ENCODE measurements around the gene DGKI.

DGKI gene

DNA sequence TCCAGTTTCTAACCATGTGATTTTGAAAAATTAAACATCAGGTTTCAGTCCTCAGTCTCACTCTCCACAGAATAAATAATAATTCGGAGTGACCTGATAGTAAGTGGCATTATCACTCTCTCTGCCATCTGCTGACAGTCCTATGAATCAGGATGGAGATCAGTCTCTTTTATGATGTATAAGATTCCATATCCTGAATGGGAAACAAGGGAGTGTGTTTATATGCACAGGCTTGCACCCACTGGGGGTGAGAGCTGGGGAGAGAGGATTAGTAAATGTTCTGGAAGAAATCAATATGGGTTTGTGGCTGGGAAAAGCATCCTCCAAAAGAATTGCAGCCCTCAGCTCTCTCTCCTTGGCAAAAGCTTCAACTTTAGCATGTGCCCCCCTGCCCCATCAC is 45.3 kb downstream of the DGKI start:
- Histone ChIP-seq H3K4me1 (ENCODE audit: insufficient read depth, low read length) (no peaks in the 10 kb centered on the region), H3K36me3 (ENCODE audit: insufficient read depth, low read length) (no peaks in the 10 kb centered on the region), H3K9ac (ENCODE audit: low read length) (no peak overlapping the region)

DNA sequence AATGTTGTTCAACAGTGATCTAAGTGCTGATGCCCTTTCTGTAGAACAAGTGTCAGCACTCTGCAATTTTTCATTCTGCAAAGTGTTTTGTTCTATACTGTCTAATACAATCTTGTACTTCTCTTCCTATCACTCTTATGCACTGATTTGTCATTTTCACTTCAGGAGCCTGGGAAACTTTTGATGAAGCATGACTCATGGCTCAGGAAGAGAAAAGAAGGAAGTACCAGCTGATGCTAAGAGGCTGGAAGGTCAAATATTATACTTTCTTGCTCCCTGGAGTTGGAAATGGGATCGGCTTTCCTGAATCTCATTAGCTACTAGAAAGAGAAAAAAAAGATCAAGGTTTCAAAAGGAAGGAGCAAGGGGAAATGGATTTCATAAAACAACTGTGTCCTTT is 45.8 kb downstream of the DGKI start:
- no peaks in the 10 kb centered on the region for H3K36me3 ChIP-seq (ENCODE audit: insufficient read depth, low read length)
- no peak overlapping the region for H3K9ac ChIP-seq (ENCODE audit: low read length)
- no peak overlapping the region for H3K4me3 ChIP-seq (ENCODE audit: low read depth in 1 of 2, low read length in 2 of 2)
- no peak overlapping the region for H3K27ac ChIP-seq (ENCODE audit: low read depth, low read length)
- H3K27me3 ChIP-seq (ENCODE audit: control insufficient read depth in 1 of 2, insufficient read depth in 2 of 2, low read length in 2 of 2) = no peaks in the 10 kb centered on the region
- H3K9me3 ChIP-seq (ENCODE audit: low read length) = peaks cover 4% of the 10 kb centered on the region
- H3K4me1 ChIP-seq (ENCODE audit: insufficient read depth, low read length) = no peaks in the 10 kb centered on the region

More for the DNA sequence above, 45.3 kb downstream of the DGKI start:
- Histone ChIP-seq H3K4me3 (ENCODE audit: low read depth in 1 of 2, low read length in 2 of 2) (no peak overlapping the region), H3K27me3 (ENCODE audit: control insufficient read depth in 1 of 2, insufficient read depth in 2 of 2, low read length in 2 of 2) (no peaks in the 10 kb centered on the region), H3K9me3 (ENCODE audit: low read length) (peaks cover 2% of the 10 kb centered on the region), H3K27ac (ENCODE audit: low read depth, low read length) (no peak overlapping the region)

DNA sequence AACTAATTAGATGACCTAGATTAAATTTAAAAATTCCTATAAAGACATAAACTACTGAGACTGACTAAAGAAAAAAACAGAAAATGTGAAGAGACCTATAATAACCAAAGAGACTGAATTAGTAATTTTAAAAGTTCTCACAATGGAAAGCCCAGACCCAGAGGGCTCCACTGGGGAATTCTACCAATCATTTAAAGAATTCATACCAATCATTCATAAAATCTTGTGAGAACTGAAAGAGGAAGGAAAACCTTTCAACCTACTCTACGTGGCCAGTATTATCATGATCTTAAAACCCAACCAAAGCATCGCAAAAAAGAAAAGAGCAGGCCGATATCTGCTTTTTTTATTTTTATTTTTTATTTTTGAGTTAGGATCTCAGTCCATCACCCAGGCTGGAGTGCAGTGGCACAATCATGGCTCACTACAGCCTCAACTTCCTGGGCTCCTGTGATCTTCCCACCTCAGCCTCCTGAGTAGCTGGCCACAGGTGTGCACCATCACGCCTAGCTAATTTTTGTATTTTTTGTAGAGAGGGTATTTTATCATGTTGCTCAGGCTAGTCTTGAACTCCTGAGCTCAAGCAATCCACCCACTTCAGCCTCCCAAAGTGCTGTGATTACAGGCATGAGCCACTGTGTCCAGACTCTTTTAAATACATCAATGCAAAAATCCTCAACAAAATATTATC is 48.6 kb downstream of the DGKI start:
- Histone ChIP-seq H3K9ac (ENCODE audit: low read length) (no peak overlapping the region), H3K27ac (ENCODE audit: low read depth, low read length) (no peak overlapping the region), H3K4me1 (ENCODE audit: insufficient read depth, low read length) (no peaks in the 10 kb centered on the region), H3K9me3 (ENCODE audit: low read length) (peaks cover 4% of the 10 kb centered on the region), H3K27me3 (ENCODE audit: control insufficient read depth in 1 of 2, insufficient read depth in 2 of 2, low read length in 2 of 2) (no peaks in the 10 kb centered on the region), H3K36me3 (ENCODE audit: insufficient read depth, low read length) (no peaks in the 10 kb centered on the region), H3K4me3 (ENCODE audit: low read depth in 1 of 2, low read length in 2 of 2) (no peak overlapping the region)

DNA sequence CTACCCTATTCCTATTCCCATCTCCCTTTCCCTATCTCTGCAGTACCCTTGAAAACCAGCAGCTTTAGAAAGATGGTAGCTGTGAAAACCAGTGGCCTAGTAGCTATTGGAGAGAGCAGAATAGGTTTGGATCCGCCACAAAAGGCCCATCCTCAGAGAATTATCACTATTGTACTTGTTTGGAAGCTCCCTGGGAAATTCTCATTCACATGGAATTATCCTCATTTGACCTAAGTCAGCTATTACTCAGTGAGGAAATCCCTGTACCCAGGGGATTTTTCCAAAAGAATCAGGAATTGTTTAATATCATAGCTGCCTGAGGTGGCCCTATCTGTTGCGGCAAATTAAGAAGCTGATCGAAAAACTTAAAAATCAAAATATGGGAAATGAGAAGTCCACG is 51.6 kb downstream of the DGKI start:
- H3K36me3 ChIP-seq (ENCODE audit: insufficient read depth, low read length) = no peaks in the 10 kb centered on the region
- no peak overlapping the region for H3K9ac ChIP-seq (ENCODE audit: low read length)
- peaks cover 4% of the 10 kb centered on the region for H3K9me3 ChIP-seq (ENCODE audit: low read length)
- no peak overlapping the region for H3K27ac ChIP-seq (ENCODE audit: low read depth, low read length)
- H3K4me3 ChIP-seq (ENCODE audit: low read depth in 1 of 2, low read length in 2 of 2) = no peak overlapping the region
- H3K4me1 ChIP-seq (ENCODE audit: insufficient read depth, low read length) = no peaks in the 10 kb centered on the region
- no peaks in the 10 kb centered on the region for H3K27me3 ChIP-seq (ENCODE audit: control insufficient read depth in 1 of 2, insufficient read depth in 2 of 2, low read length in 2 of 2)

DNA sequence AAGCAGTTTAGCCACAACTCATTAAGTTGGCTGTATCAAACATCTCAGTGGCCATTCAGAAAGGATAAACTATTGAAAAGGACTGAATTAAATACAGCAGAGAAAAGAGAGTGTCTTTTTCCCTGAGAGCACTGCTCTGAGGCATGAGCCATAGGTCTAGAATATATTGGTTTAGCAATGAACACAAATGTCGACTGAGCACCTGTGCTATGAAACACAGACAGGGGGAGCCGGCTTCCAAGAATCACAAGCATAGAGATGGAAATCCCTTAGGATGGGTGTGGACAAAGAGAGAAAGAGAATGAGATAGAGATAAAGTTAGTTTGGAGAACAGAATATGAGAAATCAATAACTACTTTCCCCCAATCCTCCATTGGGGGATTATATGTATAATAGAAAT is 54.8 kb downstream of the DGKI start:
- H3K9me3 ChIP-seq (ENCODE audit: low read length) = peaks cover 4% of the 10 kb centered on the region
- H3K4me1 ChIP-seq (ENCODE audit: insufficient read depth, low read length) = no peaks in the 10 kb centered on the region
- H3K9ac ChIP-seq (ENCODE audit: low read length) = no peak overlapping the region
- no peak overlapping the region for H3K4me3 ChIP-seq (ENCODE audit: low read depth in 1 of 2, low read length in 2 of 2)
- no peak overlapping the region for H3K27ac ChIP-seq (ENCODE audit: low read depth, low read length)
- H3K27me3 ChIP-seq (ENCODE audit: control insufficient read depth in 1 of 2, insufficient read depth in 2 of 2, low read length in 2 of 2) = no peaks in the 10 kb centered on the region
- no peaks in the 10 kb centered on the region for H3K36me3 ChIP-seq (ENCODE audit: insufficient read depth, low read length)

DNA sequence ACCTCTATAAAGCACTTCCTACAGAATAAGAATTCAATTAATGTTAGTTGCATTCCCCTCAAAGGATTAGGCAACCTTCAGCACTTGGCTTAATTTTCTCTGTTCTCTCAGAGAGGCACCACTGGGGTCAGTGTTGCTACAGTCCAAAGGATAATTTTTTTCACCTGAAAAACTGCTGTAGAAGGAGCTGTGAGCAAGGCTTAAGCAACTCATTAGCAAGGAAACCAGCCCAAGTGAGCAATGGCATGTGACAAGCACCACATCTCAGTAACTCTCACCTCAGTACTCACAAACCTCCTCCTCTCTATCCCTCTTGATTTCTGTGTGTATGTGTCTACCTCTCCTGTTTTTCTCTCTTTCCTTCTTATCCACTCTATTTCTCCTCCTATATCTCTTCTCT is 55.9 kb downstream of the DGKI start:
- Histone ChIP-seq H3K9ac (ENCODE audit: low read length) (no peak overlapping the region), H3K27me3 (ENCODE audit: control insufficient read depth in 1 of 2, insufficient read depth in 2 of 2, low read length in 2 of 2) (no peaks in the 10 kb centered on the region), H3K4me1 (ENCODE audit: insufficient read depth, low read length) (no peaks in the 10 kb centered on the region), H3K9me3 (ENCODE audit: low read length) (no peaks in the 10 kb centered on the region), H3K36me3 (ENCODE audit: insufficient read depth, low read length) (no peaks in the 10 kb centered on the region), H3K27ac (ENCODE audit: low read depth, low read length) (no peak overlapping the region), H3K4me3 (ENCODE audit: low read depth in 1 of 2, low read length in 2 of 2) (no peak overlapping the region)

DNA sequence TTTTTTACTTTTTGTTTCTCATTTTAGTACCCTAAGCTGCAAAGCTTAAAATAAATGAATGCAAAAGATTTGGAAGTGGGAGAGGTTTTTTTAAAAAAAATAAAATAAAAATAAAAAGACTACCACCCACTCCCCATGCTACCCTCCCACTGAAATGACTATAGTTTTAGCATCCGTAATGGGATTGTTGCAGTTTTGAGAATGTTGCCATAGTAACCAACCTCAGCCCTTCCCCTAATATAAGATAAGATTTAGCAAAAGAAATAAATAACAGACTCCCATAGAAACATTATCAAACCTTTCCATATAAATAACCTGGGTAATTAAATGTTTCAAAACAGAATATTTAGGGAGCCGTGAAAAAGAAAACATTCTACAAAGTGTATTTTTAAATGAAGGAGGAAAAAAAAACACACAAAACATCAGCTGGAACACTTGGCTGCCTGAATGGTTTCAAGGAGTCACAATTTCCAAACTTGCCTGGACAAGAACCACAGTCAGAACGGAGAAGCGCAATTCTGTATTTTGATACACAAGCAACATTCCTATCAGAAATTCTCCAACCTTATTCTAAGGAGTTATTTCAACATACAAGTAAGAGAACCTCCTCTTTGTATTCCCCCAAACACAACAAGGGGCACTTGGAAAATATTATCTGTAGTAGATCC is 57.4 kb downstream of the DGKI start:
- no peaks in the 10 kb centered on the region for H3K27me3 ChIP-seq (ENCODE audit: control insufficient read depth in 1 of 2, insufficient read depth in 2 of 2, low read length in 2 of 2)
- no peaks in the 10 kb centered on the region for H3K4me1 ChIP-seq (ENCODE audit: insufficient read depth, low read length)
- H3K27ac ChIP-seq (ENCODE audit: low read depth, low read length) = no peak overlapping the region
- H3K9ac ChIP-seq (ENCODE audit: low read length) = no peak overlapping the region
- H3K9me3 ChIP-seq (ENCODE audit: low read length) = no peaks in the 10 kb centered on the region
- H3K36me3 ChIP-seq (ENCODE audit: insufficient read depth, low read length) = no peaks in the 10 kb centered on the region
- no peak overlapping the region for H3K4me3 ChIP-seq (ENCODE audit: low read depth in 1 of 2, low read length in 2 of 2)

DNA sequence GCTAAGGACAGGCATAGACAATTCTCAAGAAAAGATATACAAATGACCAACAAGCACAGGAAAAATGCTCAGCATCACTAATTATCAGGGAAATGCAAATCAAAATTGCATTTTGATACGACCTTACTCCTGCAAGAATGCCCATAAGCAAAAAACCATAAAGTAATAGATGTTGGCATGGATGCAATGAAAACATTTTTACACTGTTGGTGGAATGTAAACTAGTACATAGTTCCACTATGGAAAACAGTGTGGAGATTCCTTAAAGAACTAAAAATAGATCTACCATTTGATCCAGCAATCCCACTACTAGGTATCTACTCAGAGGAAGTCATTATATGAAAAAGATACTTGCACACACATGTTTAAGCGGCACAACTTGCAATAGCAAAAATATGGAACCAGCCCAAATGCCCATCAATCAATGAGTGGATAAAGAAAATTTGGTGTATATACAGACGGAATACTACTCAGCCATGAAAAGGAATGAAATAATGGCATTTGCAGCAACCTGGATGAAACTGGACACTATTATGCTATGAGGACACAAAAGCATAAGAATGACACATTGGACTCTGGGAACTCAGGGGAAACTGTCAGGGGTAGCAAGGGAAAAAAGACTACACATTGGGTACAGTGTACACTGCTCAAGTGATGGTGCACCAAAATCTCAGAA is 59.3 kb downstream of the DGKI start:
- H3K4me1 ChIP-seq (ENCODE audit: insufficient read depth, low read length) = no peaks in the 10 kb centered on the region
- no peak overlapping the region for H3K9ac ChIP-seq (ENCODE audit: low read length)
- H3K36me3 ChIP-seq (ENCODE audit: insufficient read depth, low read length) = no peaks in the 10 kb centered on the region
- no peak overlapping the region for H3K4me3 ChIP-seq (ENCODE audit: low read depth in 1 of 2, low read length in 2 of 2)
- no peak overlapping the region for H3K27ac ChIP-seq (ENCODE audit: low read depth, low read length)
- H3K9me3 ChIP-seq (ENCODE audit: low read length) = no peaks in the 10 kb centered on the region
- H3K27me3 ChIP-seq (ENCODE audit: control insufficient read depth in 1 of 2, insufficient read depth in 2 of 2, low read length in 2 of 2) = no peaks in the 10 kb centered on the region

DNA sequence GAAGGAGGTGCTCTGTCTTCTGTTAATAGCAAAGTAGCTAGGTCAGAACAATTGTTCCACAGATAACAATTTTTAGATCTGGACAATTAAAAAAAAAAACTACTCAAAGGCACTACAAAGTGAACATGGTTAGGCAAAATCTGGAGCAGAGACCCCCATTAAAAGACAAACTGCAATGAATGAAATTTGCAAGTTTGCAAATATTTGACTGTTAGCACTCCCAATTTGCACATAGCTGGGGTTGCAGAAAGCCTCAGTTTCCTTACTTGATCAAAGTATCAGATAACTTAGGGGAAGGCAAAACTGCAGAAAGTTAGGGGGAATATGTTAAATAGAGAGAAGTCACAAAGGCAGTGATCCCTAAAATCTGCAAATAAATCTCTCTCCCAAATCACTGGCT is 68.3 kb downstream of the DGKI start:
- no peaks in the 10 kb centered on the region for H3K36me3 ChIP-seq (ENCODE audit: insufficient read depth, low read length)
- no peaks in the 10 kb centered on the region for H3K27me3 ChIP-seq (ENCODE audit: control insufficient read depth in 1 of 2, insufficient read depth in 2 of 2, low read length in 2 of 2)
- no peak overlapping the region for H3K27ac ChIP-seq (ENCODE audit: low read depth, low read length)
- no peak overlapping the region for H3K9ac ChIP-seq (ENCODE audit: low read length)
- no peaks in the 10 kb centered on the region for H3K4me1 ChIP-seq (ENCODE audit: insufficient read depth, low read length)
- H3K9me3 ChIP-seq (ENCODE audit: low read length) = no peaks in the 10 kb centered on the region
- no peak overlapping the region for H3K4me3 ChIP-seq (ENCODE audit: low read depth in 1 of 2, low read length in 2 of 2)

DNA sequence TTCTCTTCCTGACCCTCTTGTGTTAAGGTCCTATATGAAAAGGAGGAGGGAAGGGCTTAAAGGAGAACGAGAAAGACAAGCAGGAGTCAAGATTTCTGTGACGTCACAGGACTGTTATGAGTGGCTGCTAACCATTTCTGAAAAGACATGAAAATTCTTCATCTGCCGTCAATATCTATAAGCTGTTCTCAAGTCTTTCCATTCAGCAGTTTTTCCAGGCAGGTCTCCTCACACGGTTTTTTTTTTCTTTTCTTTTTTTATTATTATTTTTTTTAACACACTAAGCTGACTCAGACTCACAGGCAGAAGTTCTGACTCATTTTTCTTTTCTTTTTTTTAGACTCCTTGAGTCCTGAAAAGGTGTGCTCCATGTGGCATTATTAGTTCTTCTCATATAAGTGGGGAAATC is 72.0 kb downstream of the DGKI start:
- H3K27me3 ChIP-seq (ENCODE audit: control insufficient read depth in 1 of 2, insufficient read depth in 2 of 2, low read length in 2 of 2) = no peaks in the 10 kb centered on the region
- no peaks in the 10 kb centered on the region for H3K4me1 ChIP-seq (ENCODE audit: insufficient read depth, low read length)
- no peak overlapping the region for H3K9ac ChIP-seq (ENCODE audit: low read length)
- no peaks in the 10 kb centered on the region for H3K36me3 ChIP-seq (ENCODE audit: insufficient read depth, low read length)
- H3K27ac ChIP-seq (ENCODE audit: low read depth, low read length) = no peak overlapping the region
- H3K4me3 ChIP-seq (ENCODE audit: low read depth in 1 of 2, low read length in 2 of 2) = no peak overlapping the region
- no peaks in the 10 kb centered on the region for H3K9me3 ChIP-seq (ENCODE audit: low read length)

DNA sequence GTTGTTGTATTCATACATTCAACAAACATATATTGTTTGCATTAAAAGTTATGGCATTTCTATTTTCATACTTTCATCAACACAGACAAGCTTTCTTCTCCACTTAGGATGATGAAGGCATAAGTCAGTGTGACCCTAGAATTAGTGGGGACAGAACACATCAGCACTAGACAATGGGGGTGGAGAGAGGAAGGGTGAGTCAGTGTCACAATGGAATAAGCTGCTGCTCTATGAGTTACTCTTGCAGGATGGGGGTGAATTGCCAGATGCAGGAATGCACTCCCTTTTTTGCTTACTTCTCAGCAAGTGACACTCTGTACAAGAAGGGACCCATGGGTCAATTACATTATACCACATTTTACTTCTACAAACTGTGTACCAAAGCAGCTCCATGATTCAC is 74.0 kb downstream of the DGKI start:
- no peak overlapping the region for H3K9ac ChIP-seq (ENCODE audit: low read length)
- H3K27me3 ChIP-seq (ENCODE audit: control insufficient read depth in 1 of 2, insufficient read depth in 2 of 2, low read length in 2 of 2) = no peaks in the 10 kb centered on the region
- H3K9me3 ChIP-seq (ENCODE audit: low read length) = no peaks in the 10 kb centered on the region
- no peak overlapping the region for H3K4me3 ChIP-seq (ENCODE audit: low read depth in 1 of 2, low read length in 2 of 2)
- no peaks in the 10 kb centered on the region for H3K4me1 ChIP-seq (ENCODE audit: insufficient read depth, low read length)
- no peaks in the 10 kb centered on the region for H3K36me3 ChIP-seq (ENCODE audit: insufficient read depth, low read length)
- no peak overlapping the region for H3K27ac ChIP-seq (ENCODE audit: low read depth, low read length)
